ENCODE measurements around the gene ZNF22.
A peak's percentile ranks its signal among the peaks of the same experiment; 100 is the strongest.
"Not testable (repeated sequence)": the region's sequence is repeated elsewhere in the genome, so short reads cannot be mapped to it uniquely, and the experiment has no call there.

The ZNF22 gene

GRCh38 chr10:44992732-44993225 is 7.9 kb upstream of the ZNF22 start:
- DNase-seq: no peak

DNA sequence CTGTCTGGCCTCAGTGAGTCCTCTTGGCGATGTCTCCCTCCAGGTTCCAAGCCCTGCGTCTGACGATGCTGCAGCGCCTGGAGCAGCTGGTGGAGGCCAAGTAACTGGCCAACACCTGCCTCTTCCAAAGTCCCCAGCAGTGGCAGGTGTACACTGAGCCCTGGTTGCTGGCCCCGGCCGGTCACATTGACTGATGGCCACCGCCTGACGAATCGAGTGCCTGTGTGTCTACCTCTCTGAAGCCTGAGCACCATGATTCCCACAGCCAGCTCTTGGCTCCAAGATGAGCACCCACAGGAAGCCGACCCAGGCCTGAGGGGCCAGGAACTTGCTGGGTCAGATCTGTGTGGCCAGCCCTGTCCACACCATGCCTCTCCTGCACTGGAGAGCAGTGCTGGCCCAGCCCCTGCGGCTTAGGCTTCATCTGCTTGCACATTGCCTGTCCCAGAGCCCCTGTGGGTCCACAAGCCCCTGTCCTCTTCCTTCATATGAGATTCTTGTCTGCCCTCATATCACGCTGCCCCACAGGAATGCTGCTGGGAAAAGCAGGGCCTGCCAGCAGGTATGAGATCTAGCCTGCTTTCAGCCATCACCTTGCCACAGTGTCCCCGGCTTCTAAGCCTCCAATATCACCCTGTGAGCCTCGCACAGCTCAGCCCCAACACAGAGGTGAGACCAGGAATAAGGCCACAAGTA is 7.3 kb upstream of the ZNF22 start:
- no peak for DNase-seq

GRCh38 chr10:44993922-44994751 is 6.6 kb upstream of the ZNF22 start:
- no peak for DNase-seq

- no peak for DNase-seq
Observed at GRCh38 chr10:44994752-44995530, 5.8 kb upstream of the ZNF22 start.

GRCh38 chr10:44995581-44995913 is 5.2 kb upstream of the ZNF22 start:
- peak in 1 of 5 donors; percentile 42 for DNase-seq

DNA sequence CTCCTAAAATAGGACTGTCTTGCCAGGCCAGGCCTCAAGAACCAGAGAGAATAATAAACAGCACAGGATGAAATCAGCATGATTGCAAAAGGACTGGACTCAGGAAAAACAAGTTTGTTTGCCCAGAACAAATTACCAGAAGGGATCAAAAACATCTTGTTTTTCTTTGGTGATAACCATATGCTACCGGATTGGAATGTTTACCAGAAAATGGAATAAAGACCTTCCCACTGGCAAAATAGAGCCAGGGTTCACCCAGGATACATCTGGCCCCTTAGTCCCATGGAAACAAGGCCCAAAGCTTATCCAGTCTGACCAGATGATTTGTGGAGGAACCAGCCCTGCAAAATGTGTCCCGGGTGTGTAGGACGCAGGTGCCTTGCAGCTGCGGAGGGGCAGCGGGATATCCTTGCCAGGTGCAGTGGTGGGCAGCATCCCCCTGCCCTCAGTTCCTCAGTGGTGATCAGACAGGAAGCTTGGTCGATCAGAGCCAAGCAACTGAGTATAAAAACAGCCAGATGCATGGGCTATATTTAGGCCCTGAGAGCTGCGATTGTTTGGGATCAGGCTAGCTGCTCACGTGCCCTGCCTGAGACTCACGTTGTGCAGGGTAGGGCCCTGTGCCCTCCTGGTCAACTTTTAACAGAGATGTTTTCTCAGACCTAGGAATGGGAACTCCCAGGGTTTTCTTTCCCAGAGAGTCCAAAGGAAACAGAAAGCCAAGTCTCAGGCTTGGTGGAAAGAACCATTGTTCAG is 4.6 kb upstream of the ZNF22 start:
- DNase-seq: no peak

GRCh38 chr10:44997105-44997748 is 3.5 kb upstream of the ZNF22 start:
- no peak for DNase-seq

DNA sequence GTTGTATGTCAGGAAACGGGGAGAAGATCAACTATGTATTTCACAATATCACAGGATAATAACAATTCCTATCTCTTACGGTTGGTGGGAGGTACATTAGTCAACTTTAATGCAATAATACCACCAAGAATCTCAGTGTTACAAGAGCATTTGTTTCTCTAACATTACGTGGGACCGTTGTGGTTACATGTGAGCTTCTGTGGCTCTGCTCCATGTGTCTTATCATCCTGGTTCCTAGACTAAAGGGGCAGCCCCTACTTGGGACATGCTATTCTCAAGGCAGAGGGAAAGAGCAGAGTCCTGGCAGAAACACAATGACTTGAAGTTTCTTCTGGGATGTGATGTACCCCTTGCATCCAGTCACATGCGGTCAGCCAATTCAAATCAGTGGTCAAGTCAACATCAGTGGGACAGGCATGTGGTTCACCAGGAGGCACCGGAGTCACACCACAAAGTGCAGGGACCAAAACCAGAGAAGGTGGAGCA is 2.5 kb upstream of the ZNF22 start:
- no peak for DNase-seq

GRCh38 chr10:45000138-45000751 is 478 bp upstream of the ZNF22 start:
- no peak for DNase-seq

DNA sequence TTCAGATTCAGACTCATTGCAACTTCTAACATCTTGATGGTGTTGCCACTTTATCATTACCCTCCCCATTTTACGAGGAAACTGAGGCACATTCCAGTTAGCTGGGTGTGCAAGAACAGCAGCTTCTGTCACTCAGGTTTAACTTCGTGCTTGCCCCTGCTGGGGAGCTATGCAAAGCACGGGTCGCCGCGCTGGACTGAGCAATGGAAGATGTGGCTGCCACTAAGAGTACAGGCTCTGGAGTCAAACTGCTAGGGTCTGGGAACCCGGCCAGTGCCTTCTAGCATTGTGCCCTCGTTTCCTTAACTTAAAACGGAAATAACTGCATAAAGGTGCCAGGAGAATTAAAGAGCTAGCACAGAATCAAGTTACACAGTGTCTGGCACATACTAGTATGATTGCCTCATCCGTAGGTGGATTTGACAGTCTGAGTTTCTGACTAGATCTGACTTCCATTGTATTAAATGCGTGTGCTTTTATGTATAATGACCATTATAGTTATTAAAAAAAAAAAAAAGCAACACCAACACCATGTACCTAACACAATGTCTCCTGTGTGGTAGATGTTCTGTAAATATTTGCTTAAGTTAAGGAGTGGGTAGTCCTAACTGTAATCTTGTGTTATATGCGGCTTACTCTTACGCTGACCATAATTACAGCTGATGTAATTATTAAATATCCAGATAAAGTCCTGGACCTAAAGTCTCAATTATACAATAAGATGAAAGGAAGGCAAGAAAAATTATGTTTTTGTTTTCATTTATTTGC is 842 bp downstream of the ZNF22 start:
- peak in 2 of 5 donors; percentile 29 to 73 for DNase-seq

DNA sequence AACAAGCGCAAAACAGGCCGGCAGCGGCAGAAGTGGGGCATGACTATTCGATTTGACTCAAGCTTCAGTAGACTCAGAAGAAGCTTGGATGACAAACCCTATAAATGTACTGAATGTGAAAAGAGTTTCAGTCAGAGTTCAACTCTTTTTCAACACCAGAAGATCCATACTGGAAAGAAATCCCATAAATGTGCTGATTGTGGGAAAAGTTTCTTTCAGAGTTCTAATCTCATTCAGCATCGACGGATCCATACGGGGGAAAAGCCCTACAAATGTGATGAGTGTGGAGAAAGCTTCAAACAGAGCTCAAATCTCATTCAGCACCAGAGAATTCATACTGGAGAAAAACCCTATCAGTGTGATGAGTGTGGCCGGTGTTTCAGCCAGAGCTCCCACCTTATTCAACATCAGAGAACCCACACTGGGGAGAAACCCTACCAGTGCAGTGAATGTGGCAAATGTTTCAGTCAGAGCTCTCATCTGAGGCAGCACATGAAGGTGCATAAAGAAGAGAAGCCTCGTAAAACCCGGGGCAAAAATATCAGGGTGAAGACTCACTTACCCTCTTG is 2.8 kb downstream of the ZNF22 start:
- DNase-seq: no peak

- no peak for DNase-seq
Observed at GRCh38 chr10:45004661-45005060, 3.9 kb downstream of the ZNF22 start.

DNA sequence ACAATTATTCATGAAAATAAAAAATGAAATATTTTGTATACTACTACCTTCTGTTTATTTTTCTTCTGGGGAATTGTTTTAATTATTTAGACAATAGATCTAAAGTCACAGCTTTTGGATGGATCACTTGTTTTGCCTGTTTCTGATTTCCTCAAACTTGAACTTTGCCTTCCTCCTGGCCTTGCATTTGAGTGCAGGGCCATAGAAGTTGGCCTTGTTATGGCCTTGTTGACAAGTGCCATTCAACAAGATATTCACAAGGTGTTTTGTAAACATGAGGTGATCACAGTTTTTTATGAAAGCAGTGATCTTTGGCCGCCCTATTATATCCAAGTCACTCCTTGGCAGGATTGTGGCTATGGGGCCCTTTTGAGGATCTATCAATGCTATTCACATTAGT is 4.6 kb downstream of the ZNF22 start:
- DNase-seq: no peak

DNA sequence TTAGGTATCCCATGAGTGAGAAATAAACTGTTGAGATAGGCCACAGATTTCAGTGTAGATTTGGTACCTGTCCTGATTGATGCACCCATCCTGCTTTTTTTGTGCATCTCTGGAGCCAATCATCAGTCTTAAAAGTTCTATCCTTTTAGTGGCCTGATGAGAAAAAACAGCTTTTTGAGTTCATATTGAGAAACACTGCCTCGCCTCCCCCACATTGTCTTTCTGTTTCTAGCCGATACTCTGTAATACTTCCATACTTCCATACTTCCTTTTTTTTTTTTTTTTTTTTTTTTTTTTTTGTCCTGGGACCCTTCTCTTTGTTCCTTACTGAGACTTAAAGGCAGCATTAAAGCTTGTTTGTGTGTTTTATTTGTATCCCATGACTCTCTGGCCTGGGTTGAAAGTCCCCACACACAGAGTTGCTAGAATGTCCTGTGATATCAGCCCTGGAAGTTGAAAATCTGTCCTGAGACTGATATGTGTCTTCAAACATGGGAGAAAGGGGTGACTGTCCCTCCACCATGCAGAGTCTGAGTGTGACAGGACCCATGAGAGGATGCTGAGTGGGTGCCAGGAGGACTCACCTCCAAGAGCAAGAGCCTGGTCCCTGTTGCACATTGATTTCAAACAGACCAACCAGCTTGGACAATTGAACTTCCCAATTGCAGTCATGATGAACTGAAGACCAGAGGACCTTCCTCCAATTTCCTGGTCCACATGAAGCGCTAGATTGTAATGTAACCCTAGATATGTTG is 5.7 kb downstream of the ZNF22 start:
- DNase-seq: no peak

- DNase-seq: peak in 2 of 5 donors; percentile 9 to 61
Observed at GRCh38 chr10:45008524-45009161, 7.9 kb downstream of the ZNF22 start.

DNA sequence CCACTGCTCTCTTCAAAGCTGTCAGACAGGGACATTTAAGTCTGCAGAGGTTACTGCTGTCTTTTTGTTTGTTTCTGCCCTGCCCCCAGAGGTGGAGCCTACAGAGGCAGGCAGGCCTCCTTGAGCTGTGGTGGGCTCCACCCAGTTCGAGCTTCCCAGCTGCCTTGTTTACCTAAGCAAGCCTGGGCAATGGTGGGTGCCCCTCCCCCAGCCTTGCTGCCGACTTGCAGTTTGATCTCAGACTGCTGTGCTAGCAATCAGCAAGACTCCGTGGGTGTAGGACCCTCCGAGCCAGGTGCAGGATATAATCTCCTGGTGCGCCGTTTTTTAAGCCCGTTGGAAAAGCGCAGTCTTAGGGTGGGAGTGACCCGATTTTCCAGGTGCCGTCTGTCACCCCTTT is 13.8 kb downstream of the ZNF22 start:
- DNase-seq: not testable (repeated sequence)

GRCh38 chr10:45015590-45015989 is 14.9 kb downstream of the ZNF22 start:
- no peak for DNase-seq

DNA sequence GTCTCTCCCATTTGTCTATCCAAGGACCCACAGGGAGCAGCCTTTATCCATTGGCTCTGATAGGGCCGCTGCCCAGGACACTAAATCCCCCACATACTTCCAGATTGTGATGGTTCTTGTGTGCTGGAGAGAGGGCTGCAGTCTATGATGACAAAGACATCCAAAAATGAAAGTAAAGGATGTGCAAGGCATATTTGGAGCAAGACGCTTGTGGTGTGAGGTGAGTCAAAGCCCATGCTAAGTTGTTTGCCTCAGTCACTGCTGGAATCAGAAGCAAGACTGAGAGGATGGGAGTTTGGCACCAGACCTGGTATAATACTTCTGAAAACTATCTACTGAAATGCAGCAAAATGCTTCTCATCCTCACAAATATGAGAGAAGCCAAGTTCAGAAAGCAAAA is 22.7 kb downstream of the ZNF22 start:
- no peak for DNase-seq

DNA sequence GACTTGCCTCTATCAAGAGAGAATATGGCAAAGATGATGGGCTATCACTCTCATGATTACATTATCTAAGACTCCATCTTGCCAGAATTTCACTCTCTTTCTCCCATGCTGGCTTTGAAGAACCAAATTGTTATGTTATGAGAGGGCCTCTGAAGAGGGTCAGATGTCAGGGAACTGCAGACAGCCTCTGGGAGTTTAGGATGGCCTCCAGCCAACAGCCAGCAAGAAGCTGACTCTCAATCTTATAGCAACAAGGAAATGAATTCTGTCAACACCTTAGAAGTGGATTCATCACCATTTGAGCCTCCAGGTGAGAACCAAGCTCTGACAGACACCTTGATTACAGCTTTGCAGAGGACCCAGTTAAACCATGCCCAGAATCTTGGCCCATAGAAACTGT is 33.6 kb downstream of the ZNF22 start:
- DNase-seq: no peak
